ENCODE data around the gene PRICKLE3. TPM values are rescaled to one million over a fixed set of nuclear protein-coding genes. Genes with fewer than 3 reads are reported as not detected.

The PRICKLE3 gene
- total and polyA plus RNA-seq, 2 experiments from 2014 or later = 4.7 to 13.7 TPM

DNA sequence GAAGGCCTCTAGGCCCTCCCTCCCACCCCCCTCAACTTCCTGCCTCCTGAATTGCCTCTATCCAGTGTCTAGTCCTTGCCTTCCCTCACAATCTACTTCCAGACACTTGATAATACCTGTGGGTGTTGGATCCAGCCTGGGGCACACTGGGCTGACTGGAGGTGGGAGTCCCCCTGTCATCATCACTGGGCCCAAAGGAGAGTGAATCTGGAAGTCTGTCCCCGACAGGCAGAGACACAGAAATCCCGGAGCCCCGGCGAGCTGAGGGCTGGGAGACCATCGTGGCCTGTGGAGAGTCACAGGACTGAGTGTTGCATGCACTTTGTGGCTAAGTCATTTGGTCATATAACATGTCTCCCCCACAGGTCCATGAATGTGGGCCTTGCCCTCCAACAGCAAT lies 22.2 kb upstream of the PRICKLE3 start (continued):
- TF ChIP-seq, protein P1, sequence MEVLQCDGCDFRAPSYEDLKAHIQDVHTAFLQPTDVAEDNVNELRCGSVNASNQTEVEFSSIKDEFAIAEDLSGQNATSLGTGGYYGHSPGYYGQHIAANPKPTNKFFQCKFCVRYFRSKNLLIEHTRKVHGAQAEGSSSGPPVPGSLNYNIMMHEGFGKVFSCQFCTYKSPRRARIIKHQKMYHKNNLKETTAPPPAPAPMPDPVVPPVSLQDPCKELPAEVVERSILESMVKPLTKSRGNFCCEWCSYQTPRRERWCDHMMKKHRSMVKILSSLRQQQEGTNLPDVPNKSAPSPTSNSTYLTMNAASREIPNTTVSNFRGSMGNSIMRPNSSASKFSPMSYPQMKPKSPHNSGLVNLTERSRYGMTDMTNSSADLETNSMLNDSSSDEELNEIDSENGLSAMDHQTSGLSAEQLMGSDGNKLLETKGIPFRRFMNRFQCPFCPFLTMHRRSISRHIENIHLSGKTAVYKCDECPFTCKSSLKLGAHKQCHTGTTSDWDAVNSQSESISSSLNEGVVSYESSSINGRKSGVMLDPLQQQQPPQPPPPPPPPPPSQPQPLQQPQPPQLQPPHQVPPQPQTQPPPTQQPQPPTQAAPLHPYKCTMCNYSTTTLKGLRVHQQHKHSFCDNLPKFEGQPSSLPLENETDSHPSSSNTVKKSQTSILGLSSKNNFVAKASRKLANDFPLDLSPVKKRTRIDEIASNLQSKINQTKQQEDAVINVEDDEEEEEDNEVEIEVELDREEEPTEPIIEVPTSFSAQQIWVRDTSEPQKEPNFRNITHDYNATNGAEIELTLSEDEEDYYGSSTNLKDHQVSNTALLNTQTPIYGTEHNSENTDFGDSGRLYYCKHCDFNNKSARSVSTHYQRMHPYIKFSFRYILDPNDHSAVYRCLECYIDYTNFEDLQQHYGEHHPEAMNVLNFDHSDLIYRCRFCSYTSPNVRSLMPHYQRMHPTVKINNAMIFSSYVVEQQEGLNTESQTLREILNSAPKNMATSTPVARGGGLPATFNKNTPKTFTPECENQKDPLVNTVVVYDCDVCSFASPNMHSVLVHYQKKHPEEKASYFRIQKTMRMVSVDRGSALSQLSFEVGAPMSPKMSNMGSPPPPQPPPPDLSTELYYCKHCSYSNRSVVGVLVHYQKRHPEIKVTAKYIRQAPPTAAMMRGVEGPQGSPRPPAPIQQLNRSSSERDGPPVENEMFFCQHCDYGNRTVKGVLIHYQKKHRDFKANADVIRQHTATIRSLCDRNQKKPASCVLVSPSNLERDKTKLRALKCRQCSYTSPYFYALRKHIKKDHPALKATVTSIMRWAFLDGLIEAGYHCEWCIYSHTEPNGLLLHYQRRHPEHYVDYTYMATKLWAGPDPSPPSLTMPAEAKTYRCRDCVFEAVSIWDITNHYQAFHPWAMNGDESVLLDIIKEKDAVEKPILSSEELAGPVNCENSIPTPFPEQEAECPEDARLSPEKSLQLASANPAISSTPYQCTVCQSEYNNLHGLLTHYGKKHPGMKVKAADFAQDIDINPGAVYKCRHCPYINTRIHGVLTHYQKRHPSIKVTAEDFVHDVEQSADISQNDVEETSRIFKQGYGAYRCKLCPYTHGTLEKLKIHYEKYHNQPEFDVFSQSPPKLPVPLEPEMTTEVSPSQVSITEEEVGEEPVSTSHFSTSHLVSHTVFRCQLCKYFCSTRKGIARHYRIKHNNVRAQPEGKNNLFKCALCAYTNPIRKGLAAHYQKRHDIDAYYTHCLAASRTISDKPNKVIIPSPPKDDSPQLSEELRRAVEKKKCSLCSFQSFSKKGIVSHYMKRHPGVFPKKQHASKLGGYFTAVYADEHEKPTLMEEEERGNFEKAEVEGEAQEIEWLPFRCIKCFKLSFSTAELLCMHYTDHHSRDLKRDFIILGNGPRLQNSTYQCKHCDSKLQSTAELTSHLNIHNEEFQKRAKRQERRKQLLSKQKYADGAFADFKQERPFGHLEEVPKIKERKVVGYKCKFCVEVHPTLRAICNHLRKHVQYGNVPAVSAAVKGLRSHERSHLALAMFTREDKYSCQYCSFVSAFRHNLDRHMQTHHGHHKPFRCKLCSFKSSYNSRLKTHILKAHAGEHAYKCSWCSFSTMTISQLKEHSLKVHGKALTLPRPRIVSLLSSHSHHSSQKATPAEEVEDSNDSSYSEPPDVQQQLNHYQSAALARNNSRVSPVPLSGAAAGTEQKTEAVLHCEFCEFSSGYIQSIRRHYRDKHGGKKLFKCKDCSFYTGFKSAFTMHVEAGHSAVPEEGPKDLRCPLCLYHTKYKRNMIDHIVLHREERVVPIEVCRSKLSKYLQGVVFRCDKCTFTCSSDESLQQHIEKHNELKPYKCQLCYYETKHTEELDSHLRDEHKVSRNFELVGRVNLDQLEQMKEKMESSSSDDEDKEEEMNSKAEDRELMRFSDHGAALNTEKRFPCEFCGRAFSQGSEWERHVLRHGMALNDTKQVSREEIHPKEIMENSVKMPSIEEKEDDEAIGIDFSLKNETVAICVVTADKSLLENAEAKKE (CRISPR knock-in tag; IDR thresholded peaks at IDR 0.05) = no peak
- TF ChIP-seq NANOG (IDR thresholded peaks at IDR 0.05; ENCODE audit: borderline replicate concordance) (no peak), POLR2AphosphoS5 (IDR thresholded peaks at IDR 0.05; ENCODE audit: low read depth) (no peak), EZH2 (IDR thresholded peaks at IDR 0.05; ENCODE audit: low read depth, unreplicated experiment) (no peak), ZNF114 (CRISPR knock-in tag; IDR thresholded peaks at IDR 0.05) (no peak)
- TF ChIP-seq, protein P2, sequence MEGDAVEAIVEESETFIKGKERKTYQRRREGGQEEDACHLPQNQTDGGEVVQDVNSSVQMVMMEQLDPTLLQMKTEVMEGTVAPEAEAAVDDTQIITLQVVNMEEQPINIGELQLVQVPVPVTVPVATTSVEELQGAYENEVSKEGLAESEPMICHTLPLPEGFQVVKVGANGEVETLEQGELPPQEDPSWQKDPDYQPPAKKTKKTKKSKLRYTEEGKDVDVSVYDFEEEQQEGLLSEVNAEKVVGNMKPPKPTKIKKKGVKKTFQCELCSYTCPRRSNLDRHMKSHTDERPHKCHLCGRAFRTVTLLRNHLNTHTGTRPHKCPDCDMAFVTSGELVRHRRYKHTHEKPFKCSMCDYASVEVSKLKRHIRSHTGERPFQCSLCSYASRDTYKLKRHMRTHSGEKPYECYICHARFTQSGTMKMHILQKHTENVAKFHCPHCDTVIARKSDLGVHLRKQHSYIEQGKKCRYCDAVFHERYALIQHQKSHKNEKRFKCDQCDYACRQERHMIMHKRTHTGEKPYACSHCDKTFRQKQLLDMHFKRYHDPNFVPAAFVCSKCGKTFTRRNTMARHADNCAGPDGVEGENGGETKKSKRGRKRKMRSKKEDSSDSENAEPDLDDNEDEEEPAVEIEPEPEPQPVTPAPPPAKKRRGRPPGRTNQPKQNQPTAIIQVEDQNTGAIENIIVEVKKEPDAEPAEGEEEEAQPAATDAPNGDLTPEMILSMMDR (conservative IDR thresholded peaks at IDR 0.05; ENCODE audit: low read depth in 2 of 2) = no peak

DNA sequence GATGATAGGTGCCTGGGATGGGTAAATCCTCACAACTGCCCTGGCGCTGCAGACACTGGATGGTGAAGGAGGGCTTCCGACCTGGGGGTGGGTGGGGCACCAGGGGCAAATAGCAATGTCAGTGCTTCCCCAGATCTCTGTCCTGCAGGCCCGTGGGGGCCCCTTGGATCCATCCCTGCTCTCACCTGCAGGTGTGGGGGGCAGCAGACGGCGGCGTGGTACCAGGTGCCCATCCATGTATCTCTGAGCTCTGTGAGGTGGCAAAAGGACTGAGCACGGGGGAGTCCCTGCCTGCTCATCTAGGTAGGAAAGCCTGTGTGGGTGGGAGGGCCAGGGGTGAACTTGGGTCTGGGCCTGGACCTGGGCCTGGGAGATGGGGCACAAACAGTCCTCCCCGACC lies 20.4 kb upstream of the PRICKLE3 start:
- Histone ChIP-seq H3K79me2 (replicated peaks; ENCODE audit: insufficient read depth) (no peaks in the 10 kb centered on the region), H3K27me3 (ENCODE audit: insufficient read depth) (no peaks in the 10 kb centered on the region), H3K4me3 (no peak overlapping the region), H3K27ac (ENCODE audit: low read depth) (no peak overlapping the region), H2AFZ (no peak overlapping the region), H3K36me3 (ENCODE audit: insufficient read depth) (no peaks in the 10 kb centered on the region), H3F3A (replicated peaks; ENCODE audit: low read depth) (no peaks in the 10 kb centered on the region), H3K4me1 (ENCODE audit: insufficient read depth) (no peaks in the 10 kb centered on the region; the same call in 1 of the 2 replicates), H3K9me2 (ENCODE audit: insufficient read depth) (no peaks in the 10 kb centered on the region), H4K20me1 (replicated peaks; ENCODE audit: insufficient read depth) (no peaks in the 10 kb centered on the region), H3K4me2 (no peak overlapping the region)
- no peaks in the 10 kb centered on the region for H3K9me3 Mint-ChIP-seq
- no peak overlapping the region for H3K27ac Mint-ChIP-seq
- peaks cover 6% of the 10 kb centered on the region for H3K27me3 Mint-ChIP-seq (ENCODE audit: insufficient read depth, low read depth, poor library complexity)
- no peak overlapping the region for H3K4me3 Mint-ChIP-seq
- H3K36me3 Mint-ChIP-seq (ENCODE audit: low read depth) = no peaks in the 10 kb centered on the region
- DNase-seq (ENCODE audit: low spot score) = no peak
- H3K4me1 Mint-ChIP-seq = no peaks in the 10 kb centered on the region
- ATAC-seq = no peak
- no peak for TF ChIP-seq JUNB (IDR thresholded peaks at IDR 0.05; ENCODE audit: unreplicated experiment)
- TF ChIP-seq NANOG (IDR thresholded peaks at IDR 0.05; ENCODE audit: borderline replicate concordance) = no peak
- TF ChIP-seq, protein P2 (conservative IDR thresholded peaks at IDR 0.05; ENCODE audit: low read depth in 2 of 2) = no peak
- TF ChIP-seq EZH2 (IDR thresholded peaks at IDR 0.05; ENCODE audit: low read depth, unreplicated experiment) = no peak
